K562 (cell line): ENCODE measurements around the gene GALNT9. TPM values are rescaled to one million over a fixed set of nuclear protein-coding genes. Genes with fewer than 3 reads are reported as not detected.
A peak's percentile ranks its signal among the peaks of the same experiment; 100 is the strongest.

Experiments
- ATAC-seq: fragments of 200-7000 bp; cut with Tn5 transposase; 3 replicates; pipeline ENCODE4 v1.9.1; 2020; ENCODE audit warnings: moderate library complexity
- BruUV-seq: library from RNA; stranded (reverse); fragments of 400-500 nt; replicated peaks from 2 replicates; lab custom pipeline; 2021; lab: Mats Ljungman, UMichigan
- CTCF ChIA-PET: fragments of 300-600 bp; formaldehyde crosslinking; extraction: SDS; loops from one replicate; lab custom pipeline; 2021; ENCODE audit warnings: low intra/inter-chr PET ratio; lab: Yijun Ruan, JAX
- POLR2A ChIA-PET: fragments of 300-600, 350-650 bp; sonication (Branson Sonifier 250); formaldehyde crosslinking; extraction: SDS; loops from one replicate; lab custom pipeline; 2021; ENCODE audit warnings: antibody characterized with exemption, inconsistent platforms; lab: Yijun Ruan, JAX
- DNase-seq, 4 experiments: peaks; one replicate each; pipeline versions ENCODE4 v3.0.0 to v3.0.0-alpha.2; 2011 to 2018; ENCODE audit warnings: low spot score in 3 of 4, mixed read lengths in 3 of 4; ENCODE audit errors: extremely low read depth in 1 of 4
- FAIRE-seq: peaks from 2 replicates; lab custom pipeline; 2011; peaks lifted over from hg19 to GRCh38; lab: Jason Lieb, UNC
- H2AFZ ChIP-seq: 2 replicates; pipeline ENCODE4 v1.6.0; 2011; ENCODE audit warnings: low read depth, low read length, control low read depth, inconsistent platforms
- H3K27ac ChIP-seq: fragments of 200-600 bp; 3 replicates; pipeline ENCODE4 v1.8.0; 2011; ENCODE audit warnings: low read depth, mild to moderate bottlenecking, control low read depth, inconsistent platforms, low read length, moderate library complexity, mixed read lengths; ENCODE audit errors: extremely low read depth
- H3K27me3 ChIP-seq, 2 experiments: fragments of 300-600 bp in 1 of 2; 2 replicates in 1 of 2; 3 replicates in 1 of 2; pipeline versions ENCODE4 v1.6.0 to v1.8.0; 2011; ENCODE audit warnings: inconsistent platforms in 2 of 2, low read length in 2 of 2, mild to moderate bottlenecking in 1 of 2, mixed read lengths in 1 of 2, moderate library complexity in 1 of 2; ENCODE audit not compliant: control insufficient read depth in 2 of 2, insufficient read depth in 2 of 2
- H3K36me3 ChIP-seq: fragments of 300-600 bp; 3 replicates; pipeline ENCODE4 v1.8.0; 2011; ENCODE audit warnings: mild to moderate bottlenecking, low read length, inconsistent platforms; ENCODE audit not compliant: control insufficient read depth, insufficient read depth
- H3K4me1 ChIP-seq, 2 experiments: fragments of 200-600 bp in 1 of 2; replicated peaks in 1 of 2; 2 replicates in 1 of 2; 3 replicates in 1 of 2; pipeline versions ENCODE4 v1.5.1 to v1.8.0; 2011; ENCODE audit warnings: inconsistent platforms in 2 of 2, low read length in 2 of 2, mild to moderate bottlenecking in 1 of 2, mixed read lengths in 1 of 2, moderate library complexity in 1 of 2; ENCODE audit not compliant: control insufficient read depth in 2 of 2, insufficient read depth in 2 of 2
- H3K4me2 ChIP-seq: 2 replicates; pipeline ENCODE4 v1.6.1; 2011; ENCODE audit warnings: low read length, control low read depth, inconsistent platforms, mixed read lengths; ENCODE audit not compliant: insufficient read depth
- H3K4me3 ChIP-seq: fragments of 200-600 bp; sonication (generic), shearing (Covaris generic); 2 replicates; pipeline ENCODE4 v1.5.1; 2016; ENCODE audit warnings: control low read depth, inconsistent platforms
- H3K79me2 ChIP-seq: fragments of 200-600 bp; 3 replicates; pipeline ENCODE4 v1.8.0; 2011; ENCODE audit warnings: low read length, inconsistent platforms; ENCODE audit not compliant: control insufficient read depth, insufficient read depth
- H3K9ac ChIP-seq, 2 experiments: 2 replicates each; pipeline versions ENCODE4 v1.6.0 to v1.6.1; 2011; ENCODE audit warnings: low read depth in 2 of 2, low read length in 2 of 2, control low read depth in 1 of 2, inconsistent platforms in 1 of 2, mild to moderate bottlenecking in 1 of 2, mixed read lengths in 1 of 2; ENCODE audit not compliant: insufficient read depth in 1 of 2
- H3K9me1 ChIP-seq: one replicate; pipeline ENCODE4 v1.6.0; 2011; ENCODE audit warnings: inconsistent platforms, mild to moderate bottlenecking, low read length, moderate library complexity; ENCODE audit not compliant: control insufficient read depth, insufficient read depth
- H3K9me3 ChIP-seq: replicated peaks from 2 replicates; pipeline ENCODE4 v1.5.1; 2011; ENCODE audit warnings: low read depth, low read length, inconsistent platforms; ENCODE audit not compliant: control insufficient read depth, insufficient read depth
- H4K20me1 ChIP-seq: replicated peaks from 2 replicates; pipeline ENCODE4 v1.6.1; 2011; ENCODE audit warnings: low read length, inconsistent platforms, mixed read lengths; ENCODE audit not compliant: control insufficient read depth, insufficient read depth
- ARHGAP35 ChIP-seq: fragments of 450-650 bp; IDR thresholded peaks from 2 replicates; pipeline ENCODE4 v1.6.1; 2018; ENCODE audit not compliant: partially characterized antibody
- CBX5 ChIP-seq: IDR thresholded peaks from 2 replicates; pipeline ENCODE4 v1.6.1; 2014; ENCODE audit warnings: low read depth, borderline replicate concordance
- CSDE1 ChIP-seq, 2 experiments: fragments of 450-650 bp; IDR thresholded peaks; 2 replicates each; pipeline ENCODE4 v1.6.1; 2016; ENCODE audit warnings: mild to moderate bottlenecking in 1 of 2
- EGR1 ChIP-seq: fragments of 450-650 bp; conservative IDR thresholded peaks from 2 replicates; pipeline ENCODE4 v1.6.1; 2017; ENCODE audit warnings: mild to moderate bottlenecking
- KDM2B ChIP-seq: fragments of 250-450 bp; sonication (Bioruptor Pico); IDR thresholded peaks from 2 replicates; pipeline ENCODE4 v1.8.0; 2021; ENCODE audit warnings: mild to moderate bottlenecking, moderate library complexity
- KHSRP ChIP-seq: fragments of 450-650 bp; IDR thresholded peaks from 2 replicates; pipeline ENCODE4 v1.6.1; 2017
- MEIS2 ChIP-seq: fragments of 450-650 bp; IDR thresholded peaks from 2 replicates; pipeline ENCODE4 v1.6.1; 2014; ENCODE audit warnings: mild to moderate bottlenecking; ENCODE audit not compliant: partially characterized antibody
- MTA1 ChIP-seq: fragments of 450-650 bp; IDR thresholded peaks from 2 replicates; pipeline ENCODE4 v1.6.1; 2017; ENCODE audit warnings: borderline replicate concordance
- NFYB ChIP-seq: IDR thresholded peaks from 2 replicates; pipeline ENCODE4 v1.6.1; 2011; ENCODE audit warnings: mild to moderate bottlenecking, moderate library complexity; ENCODE audit not compliant: insufficient read length; ENCODE audit errors: extremely low read depth
- NR2F6 ChIP-seq: fragments of 450-650 bp; formaldehyde crosslinking; IDR thresholded peaks from 2 replicates; pipeline ENCODE4 v1.4.0; 2020; ENCODE audit warnings: mild to moderate bottlenecking
- PBX2 ChIP-seq, 2 experiments: IDR thresholded peaks in 1 of 2; conservative IDR thresholded peaks in 1 of 2; 2 replicates each; pipeline ENCODE4 v1.6.1; 2016; ENCODE audit warnings: low read depth in 2 of 2, mild to moderate bottlenecking in 1 of 2, missing compliant biosample characterization in 1 of 2, missing genetic modification characterization in 1 of 2, moderate library complexity in 1 of 2
- PKNOX1 ChIP-seq: fragments of 450-650 bp; IDR thresholded peaks from 2 replicates; pipeline ENCODE4 v1.6.1; 2016
- U2AF1 ChIP-seq: fragments of 200-400 bp; formaldehyde crosslinking; optimal IDR thresholded peaks from 2 replicates; pipeline ENCODE3; 2017; ENCODE audit warnings: mild to moderate bottlenecking, low read depth, low read length, moderate library complexity
- U2AF2 ChIP-seq: fragments of 200-400 bp; formaldehyde crosslinking; optimal IDR thresholded peaks from 2 replicates; pipeline ENCODE3; 2017; ENCODE audit warnings: low read depth, mild to moderate bottlenecking, low read length
- USF2 ChIP-seq: sonication (generic); formaldehyde crosslinking; IDR thresholded peaks from 2 replicates; pipeline ENCODE4 v1.5.0; 2020; ENCODE audit warnings: missing genetic modification reagents
- ZC3H8 ChIP-seq: fragments of 450-650 bp; IDR thresholded peaks from 2 replicates; pipeline ENCODE4 v1.6.1; 2017
- ZNF124 ChIP-seq: sonication (generic); formaldehyde crosslinking; IDR thresholded peaks from 2 replicates; pipeline ENCODE4 v1.8.1; 2022; ENCODE audit warnings: missing genetic modification reagents
- ZNF217 ChIP-seq: sonication (generic); formaldehyde crosslinking; IDR thresholded peaks from 2 replicates; pipeline ENCODE4 v1.8.0; 2022; ENCODE audit warnings: mild to moderate bottlenecking, missing genetic modification reagents
- ZNF717 ChIP-seq: fragments of 250-450 bp; sonication (Bioruptor Pico); IDR thresholded peaks from 2 replicates; pipeline ENCODE4 v1.5.0; 2021
- WGBS: fragments of 100-300 bp; shearing (Covaris generic); methylation state at CpG from one replicate; pipeline ENCODE4 v1.1.6; 2016; ENCODE audit warnings: low coverage, mixed read lengths; ENCODE audit not compliant: insufficient coverage; ENCODE audit errors: missing lambda C conversion rate; 5-methylcytosine and 5-hydroxymethylcytosine counted together
- in situ Hi-C: fragments of 300-500 bp; cut with MboI; formaldehyde crosslinking; loops from 4 replicates; pipeline ENCODE4 v1.15.0; 2018; ENCODE audit warnings: inconsistent platforms, mixed read lengths
- intact Hi-C: fragments of 100-400 bp; cut with micrococcal nuclease; formaldehyde crosslinking; loops from 2 replicates; pipeline ENCODE4 v1.14.2; 2022
- polyA plus RNA-seq, 8 experiments: library from polyadenylated mRNA; depleted of rRNA in 4 of 8; stranded (reverse) in 5 of 8; unstranded in 3 of 8; fragments of >200 nt; fragmentation: Nextera tagmentation in 2 of 8; fragmentation: Illumina TruSeq in 1 of 8; extraction: Ambion mirVana in 2 of 8; extraction: Trizol in 1 of 8; gene quantifications; 2 replicates each; pipeline versions ENCODE4 v1.2.1 to v1.2.3, GENCODE V29; 2011 to 2014; ENCODE audit warnings: inconsistent platforms in 1 of 8, missing spikeins in 1 of 8
- total RNA-seq, 7 experiments: library from RNA; depleted of rRNA in 6 of 7; stranded (reverse); fragments of >200 nt in 6 of 7; fragmentation: Illumina TruSeq in 2 of 7; extraction: Trizol in 2 of 7; gene quantifications; 2 replicates each; pipeline versions ENCODE4 v1.2.1 to v1.2.3, GENCODE V29; 2011 to 2021; ENCODE audit warnings: low replicate concordance in 1 of 7
- TF ChIP-seq, protein P1 (sequence below): fragments of 450-650 bp; formaldehyde crosslinking; IDR thresholded peaks from 2 replicates; pipeline ENCODE4 v1.4.0; 2022; ENCODE audit warnings: missing genetic modification characterization

Gene GALNT9
- total and polyA plus RNA-seq, 9 of the 15 experiments (the other 6 are each of a cell fraction or from before 2014, with no cell fraction given), result not detected

GRCh38 chr12:132164426-132164825 lies 165.0 kb downstream of the GALNT9 start:
- Histone ChIP-seq H3K9me3 (no peaks in the 10 kb centered on the region), H3K9ac (no peak overlapping the region), H3K4me1 (peaks cover 0 to 45% of the 10 kb centered on the region in 2 experiments; a peak in 4 of 5 replicates), H2AFZ (no peak overlapping the region), H3K79me2 (no peaks in the 10 kb centered on the region), H3K27ac (no peak overlapping the region), H3K9me1 (no peaks in the 10 kb centered on the region), H3K27me3 (peaks cover 0 to under 1% of the 10 kb centered on the region in 2 experiments; a peak in 1 of 5 replicates), H3K4me3 (no peak overlapping the region), H4K20me1 (no peaks in the 10 kb centered on the region), H3K4me2 (no peak overlapping the region), H3K36me3 (no peaks in the 10 kb centered on the region)
- CTCF ChIA-PET, result interaction anchor here (0.6 kb wide), 1 partner anchor 216 kb away, joined by 3 read pairs; no protein-coding TSS in a partner anchor
- DNase-seq (no peak), ATAC-seq (no peak), FAIRE-seq (peak; percentile 6)
- POLR2A ChIA-PET, result no interaction called here
- intact Hi-C loops, result no loop called here
- in situ Hi-C loops, result no loop called here
- 23% methylated on average over 6 of the region's 7 CpGs for WGBS
- BruUV-seq, result no TSS peak
- TF ChIP-seq ZNF124 (CRISPR knock-in tag), result no peak
- no peak for TF ChIP-seq ZNF717 (CRISPR knock-in tag)
- TF ChIP-seq PBX2 (CRISPR knock-in tag; IDR thresholded peaks at IDR 0.05; ENCODE audit: low read depth), result no peak
- peak; percentile 87 for TF ChIP-seq PBX2 (tag; conservative IDR thresholded peaks at IDR 0.05; ENCODE audit: low read depth)
- TF ChIP-seq KDM2B, result no peak
- TF ChIP-seq U2AF1, result no peak
- TF ChIP-seq ARHGAP35, result peak; percentile 95
- no peak for TF ChIP-seq NFYB
- TF ChIP-seq CBX5, result no peak
- TF ChIP-seq MEIS2, result peak; percentile 73
- TF ChIP-seq EGR1, result peak; percentile 46
- TF ChIP-seq ZC3H8, result no peak
- peak; percentile 86 for TF ChIP-seq PKNOX1
- no peak for TF ChIP-seq ZNF217 (CRISPR knock-in tag)
- no peak for TF ChIP-seq MTA1
- no peak for TF ChIP-seq USF2 (CRISPR knock-in tag)
- TF ChIP-seq, protein P1, sequence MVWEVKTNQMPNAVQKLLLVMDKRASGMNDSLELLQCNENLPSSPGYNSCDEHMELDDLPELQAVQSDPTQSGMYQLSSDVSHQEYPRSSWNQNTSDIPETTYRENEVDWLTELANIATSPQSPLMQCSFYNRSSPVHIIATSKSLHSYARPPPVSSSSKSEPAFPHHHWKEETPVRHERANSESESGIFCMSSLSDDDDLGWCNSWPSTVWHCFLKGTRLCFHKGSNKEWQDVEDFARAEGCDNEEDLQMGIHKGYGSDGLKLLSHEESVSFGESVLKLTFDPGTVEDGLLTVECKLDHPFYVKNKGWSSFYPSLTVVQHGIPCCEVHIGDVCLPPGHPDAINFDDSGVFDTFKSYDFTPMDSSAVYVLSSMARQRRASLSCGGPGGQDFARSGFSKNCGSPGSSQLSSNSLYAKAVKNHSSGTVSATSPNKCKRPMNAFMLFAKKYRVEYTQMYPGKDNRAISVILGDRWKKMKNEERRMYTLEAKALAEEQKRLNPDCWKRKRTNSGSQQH (CRISPR knock-in tag), result no peak
- TF ChIP-seq CSDE1 (IDR thresholded peaks at IDR 0.05), result no peak
- TF ChIP-seq U2AF2, result no peak
- TF ChIP-seq NR2F6, result no peak
- TF ChIP-seq KHSRP, result no peak
